Sigmoid colon (tissue), 3 donors: ENCODE data around the gene ACO2.

ENCODE experiments used
- POLR2A ChIP-seq, 2 donors: fragments of 450-650 bp; IDR thresholded peaks; one replicate each; pipeline ENCODE4 v1.6.1; 2016; ENCODE audit warnings: antibody characterized with exemption in 2 of 2, mild to moderate bottlenecking in 2 of 2, moderate library complexity in 2 of 2
- TF ChIP-seq, protein P1 (sequence below), 4 experiments: fragments of 450-650 bp in 3 of 4; fragments of 200-600 bp in 1 of 4; IDR thresholded peaks; one replicate each; pipeline ENCODE4 v1.5.1; 2016 to 2019; ENCODE audit warnings: antibody characterized with exemption in 4 of 4, mild to moderate bottlenecking in 3 of 4, moderate library complexity in 2 of 4

DNA sequence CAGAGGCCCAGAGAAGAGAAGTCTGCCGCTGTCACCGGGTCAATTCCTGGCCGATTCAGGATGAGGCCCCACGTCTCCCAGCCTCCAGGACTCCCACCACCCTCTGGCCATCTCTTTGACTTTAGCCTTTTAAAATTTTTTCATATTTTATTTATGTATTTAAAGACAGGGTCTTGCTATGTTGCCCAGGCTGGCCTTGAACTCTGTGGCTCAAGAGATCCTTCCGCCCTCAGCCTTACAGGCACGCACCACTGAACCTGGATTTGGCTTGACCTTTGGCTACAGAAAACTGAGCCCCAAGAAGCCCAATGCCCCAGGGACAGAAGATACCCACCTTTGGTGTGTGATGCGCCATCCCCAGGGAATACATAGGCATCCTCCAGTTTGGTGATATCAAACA is 71.4 kb downstream of the ACO2 start:
- TF ChIP-seq, protein P1, sequence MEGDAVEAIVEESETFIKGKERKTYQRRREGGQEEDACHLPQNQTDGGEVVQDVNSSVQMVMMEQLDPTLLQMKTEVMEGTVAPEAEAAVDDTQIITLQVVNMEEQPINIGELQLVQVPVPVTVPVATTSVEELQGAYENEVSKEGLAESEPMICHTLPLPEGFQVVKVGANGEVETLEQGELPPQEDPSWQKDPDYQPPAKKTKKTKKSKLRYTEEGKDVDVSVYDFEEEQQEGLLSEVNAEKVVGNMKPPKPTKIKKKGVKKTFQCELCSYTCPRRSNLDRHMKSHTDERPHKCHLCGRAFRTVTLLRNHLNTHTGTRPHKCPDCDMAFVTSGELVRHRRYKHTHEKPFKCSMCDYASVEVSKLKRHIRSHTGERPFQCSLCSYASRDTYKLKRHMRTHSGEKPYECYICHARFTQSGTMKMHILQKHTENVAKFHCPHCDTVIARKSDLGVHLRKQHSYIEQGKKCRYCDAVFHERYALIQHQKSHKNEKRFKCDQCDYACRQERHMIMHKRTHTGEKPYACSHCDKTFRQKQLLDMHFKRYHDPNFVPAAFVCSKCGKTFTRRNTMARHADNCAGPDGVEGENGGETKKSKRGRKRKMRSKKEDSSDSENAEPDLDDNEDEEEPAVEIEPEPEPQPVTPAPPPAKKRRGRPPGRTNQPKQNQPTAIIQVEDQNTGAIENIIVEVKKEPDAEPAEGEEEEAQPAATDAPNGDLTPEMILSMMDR (IDR thresholded peaks at IDR 0.05): no peak
- TF ChIP-seq POLR2A (IDR thresholded peaks at IDR 0.05): no peak
